AG04450 (cell line): ENCODE measurements around the gene AKAIN1. TPM values are rescaled to one million over a fixed set of nuclear protein-coding genes. Genes with fewer than 3 reads are reported as not detected.

ENCODE experiments used
- CTCF ChIA-PET: fragments of 300-600, 350-600 bp; formaldehyde crosslinking; extraction: SDS; loops from one replicate; lab custom pipeline; 2022; ENCODE audit warnings: antibody characterized with exemption, inconsistent platforms; lab: Charles Lee
- POLR2A ChIA-PET: fragments of 350-600 bp; formaldehyde crosslinking; extraction: SDS; loops from one replicate; lab custom pipeline; 2021; ENCODE audit warnings: antibody characterized with exemption, inconsistent platforms; lab: Yijun Ruan, JAX
- DNase-seq: peaks from one replicate; pipeline ENCODE4 v3.0.0-alpha.2; 2011; ENCODE audit warnings: low read depth, low spot score
- H3K27ac ChIP-seq: one replicate; pipeline ENCODE4 v1.5.1; 2012; ENCODE audit warnings: low read depth, low read length, control low read depth
- H3K27me3 ChIP-seq: one replicate; pipeline ENCODE4 v1.6.0; 2012; ENCODE audit warnings: low read length; ENCODE audit not compliant: control insufficient read depth, insufficient read depth
- H3K4me3 ChIP-seq: 2 replicates; pipeline ENCODE4 v1.5.1; 2011; ENCODE audit warnings: mild to moderate bottlenecking, low read depth, low read length, control low read depth
- H3K9me3 ChIP-seq: 2 replicates; pipeline ENCODE4 v1.5.1; 2012; ENCODE audit warnings: low read length; ENCODE audit not compliant: control insufficient read depth, insufficient read depth
- CTCF ChIP-seq: IDR thresholded peaks from 2 replicates; pipeline ENCODE4 v1.5.1; 2011; ENCODE audit warnings: low read depth, low read length, control low read depth, inconsistent platforms
- polyA plus RNA-seq: library from polyadenylated mRNA; depleted of rRNA; stranded (reverse); fragments of >200 nt; gene quantifications from 2 replicates; pipeline ENCODE4 v1.2.3, GENCODE V29; 2011

Gene AKAIN1
- polyA plus RNA-seq, 1 experiment: not detected

GRCh38 chr18:5164903-5165302, 32.2 kb downstream of the AKAIN1 start:
- TF ChIP-seq CTCF: no peak
- H3K27ac ChIP-seq: no peak overlapping the region
- no peaks in the 10 kb centered on the region for H3K9me3 ChIP-seq
- POLR2A ChIA-PET: no interaction called here
- no peaks in the 10 kb centered on the region for H3K27me3 ChIP-seq
- CTCF ChIA-PET: no interaction called here
- no peak for DNase-seq
- no peak overlapping the region for H3K4me3 ChIP-seq

- Histone ChIP-seq H3K9me3 (no peaks in the 10 kb centered on the region), H3K27me3 (no peaks in the 10 kb centered on the region), H3K4me3 (no peak overlapping the region), H3K27ac (no peak overlapping the region)
- CTCF ChIA-PET: no interaction called here
- no peak for DNase-seq
- POLR2A ChIA-PET: no interaction called here
- TF ChIP-seq CTCF: no peak
Measured at GRCh38 chr18:5162111-5162510, 34.9 kb downstream of the AKAIN1 start.

GRCh38 chr18:5159080-5159479, 38.0 kb downstream of the AKAIN1 start:
- Histone ChIP-seq H3K27ac (no peak overlapping the region), H3K27me3 (no peaks in the 10 kb centered on the region), H3K9me3 (peaks cover 10% of the 10 kb centered on the region), H3K4me3 (no peak overlapping the region)
- CTCF ChIA-PET: no interaction called here
- no peak for DNase-seq
- POLR2A ChIA-PET: no interaction called here
- TF ChIP-seq CTCF: no peak

GRCh38 chr18:5158587-5158986, 38.5 kb downstream of the AKAIN1 start:
- no peaks in the 10 kb centered on the region for H3K27me3 ChIP-seq
- no peak for DNase-seq
- no peak overlapping the region for H3K27ac ChIP-seq
- H3K4me3 ChIP-seq: no peak overlapping the region
- TF ChIP-seq CTCF: no peak
- ChIA-PET POLR2A (no interaction called here), CTCF (no interaction called here)
- H3K9me3 ChIP-seq: peaks cover 10% of the 10 kb centered on the region

- H3K4me3 ChIP-seq: no peak overlapping the region
- CTCF ChIA-PET: no interaction called here
- POLR2A ChIA-PET: no interaction called here
- no peak overlapping the region for H3K27ac ChIP-seq
- peaks cover 10% of the 10 kb centered on the region for H3K9me3 ChIP-seq
- DNase-seq: no peak
- H3K27me3 ChIP-seq: no peaks in the 10 kb centered on the region
- TF ChIP-seq CTCF: no peak
Measured at GRCh38 chr18:5158172-5158571, 38.9 kb downstream of the AKAIN1 start.
